GM21360 (cell line): ENCODE results near the gene CD93.

Experiments used
- ATAC-seq: cut with Tn5 transposase; IDR thresholded peaks from one replicate; pipeline ENCODE4 v1.9.1; 2021; ENCODE audit warnings: mild to moderate bottlenecking, moderate library complexity; ENCODE audit not compliant: unreplicated experiment

CD93 gene

DNA sequence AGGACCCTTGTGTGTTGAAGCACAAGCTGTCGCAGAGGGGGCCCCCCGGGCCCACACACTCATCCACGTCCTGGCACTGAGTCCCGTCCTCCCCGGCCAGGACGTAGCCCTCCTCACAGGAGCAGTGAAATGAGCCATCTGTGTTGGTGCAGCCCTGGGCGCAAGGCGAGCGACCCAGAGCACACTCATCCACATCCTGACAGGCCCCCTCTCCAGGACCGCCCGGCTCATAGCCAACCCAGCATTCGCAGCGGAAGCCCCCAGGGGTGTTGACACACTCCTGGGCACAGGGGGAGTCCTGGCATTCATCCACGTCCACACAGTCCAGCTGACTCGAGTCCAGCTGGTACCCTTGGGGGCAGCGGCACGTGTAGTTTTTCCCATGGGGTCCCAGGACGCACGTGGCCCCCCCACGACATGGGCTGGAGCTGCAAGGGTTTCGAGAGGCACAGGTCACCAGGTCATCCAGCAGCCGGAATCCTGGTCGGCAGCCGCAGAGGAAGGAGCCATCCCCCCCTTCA lies 1.2 kb downstream of the CD93 start:
- no peak for ATAC-seq

- ATAC-seq, result no peak
These were observed 1.8 kb downstream of the CD93 start for GRCh38 chr20:23084282-23084844.

DNA sequence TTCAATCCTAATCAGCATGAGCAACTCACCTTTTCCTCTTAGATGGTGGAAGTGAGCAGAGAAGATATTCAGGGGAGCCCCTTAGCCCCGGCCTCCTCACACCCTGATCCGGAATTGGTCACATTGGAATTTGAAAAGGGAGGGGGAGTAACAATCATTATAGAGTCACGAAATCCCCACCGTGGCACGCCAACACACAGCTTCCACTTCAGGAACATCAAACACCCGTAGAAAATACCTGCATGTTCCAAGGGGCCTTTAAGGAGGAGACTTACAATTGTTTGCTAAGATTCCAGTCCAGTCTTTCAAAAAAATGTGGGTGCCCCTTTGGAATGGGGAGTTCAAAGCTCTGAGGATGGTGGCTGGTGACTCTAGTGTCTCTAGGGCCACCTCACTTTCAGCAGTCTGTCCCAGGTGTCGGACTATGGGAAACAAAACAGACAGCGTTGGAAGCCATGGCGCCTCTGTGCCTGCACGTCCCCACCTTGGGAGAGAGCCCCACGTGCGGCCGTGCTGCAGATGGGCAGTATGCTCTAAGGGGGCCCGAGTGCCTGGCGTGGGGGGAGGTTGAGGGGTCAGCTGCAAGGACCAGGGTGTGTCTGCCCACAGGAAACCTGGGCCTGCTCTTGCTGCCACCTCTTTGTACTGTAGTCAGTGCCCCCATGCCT lies 2.4 kb downstream of the CD93 start:
- ATAC-seq, result no peak

DNA sequence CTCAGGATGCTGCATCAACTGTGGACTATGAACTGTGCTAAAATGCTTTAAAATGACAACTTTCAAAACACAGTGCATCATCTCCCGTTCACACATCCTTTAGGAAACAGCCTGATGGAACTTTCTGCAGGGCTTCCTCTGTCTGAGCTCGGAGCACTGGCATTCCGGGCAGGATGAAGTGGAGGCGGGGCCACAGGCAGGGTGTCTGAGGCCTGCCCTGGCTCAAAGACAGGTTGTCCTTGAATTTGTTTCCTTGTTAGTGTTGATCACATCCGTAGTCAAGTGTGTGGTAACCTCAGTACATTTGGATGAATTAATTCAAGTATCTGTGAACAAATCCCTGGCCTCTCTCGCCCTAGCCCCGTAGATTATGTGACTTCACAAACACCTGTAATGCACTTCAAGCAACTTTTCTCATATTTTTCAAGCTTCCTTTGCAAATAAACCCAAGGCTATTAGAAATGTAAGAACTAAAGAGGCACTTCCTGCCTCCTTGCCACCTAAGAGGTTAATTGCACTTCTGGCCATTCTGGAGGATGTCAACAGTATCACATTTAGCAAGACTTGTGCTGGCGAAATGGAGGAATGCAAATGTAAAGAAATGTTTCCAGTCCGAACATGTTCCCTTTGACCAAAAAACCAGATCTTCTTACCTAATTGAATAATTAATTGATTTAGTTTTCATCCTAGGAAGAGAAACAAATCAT lies 3.1 kb downstream of the CD93 start:
- no peak for ATAC-seq

DNA sequence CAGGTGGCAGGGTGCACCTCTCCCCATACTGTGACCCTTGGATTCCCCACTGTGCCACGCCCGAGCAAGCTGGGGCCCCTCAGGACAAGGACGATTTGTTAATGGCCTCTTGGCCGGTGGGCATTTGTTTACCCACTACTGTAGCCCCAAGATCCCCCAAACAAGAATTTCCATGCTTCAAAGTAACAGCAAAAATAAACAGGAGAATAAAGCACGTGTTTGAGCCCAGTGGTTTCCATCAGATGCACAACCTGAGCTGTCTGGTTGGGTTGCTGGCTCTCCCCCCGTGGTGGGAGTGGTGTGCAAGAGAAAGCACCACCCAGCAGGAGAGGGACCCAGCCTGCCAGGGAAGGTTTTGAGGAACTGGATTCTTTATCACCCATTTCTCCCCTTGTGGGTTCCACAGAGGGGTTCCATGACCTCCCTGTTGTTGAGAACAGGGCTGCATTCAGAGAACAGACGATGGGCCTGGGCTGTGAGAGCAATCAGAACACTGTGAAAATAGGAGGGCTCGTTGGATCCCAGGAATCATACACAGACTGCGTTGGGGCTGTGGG lies 4.8 kb downstream of the CD93 start:
- ATAC-seq, result no peak

GRCh38 chr20:23080521-23080920 lies 5.6 kb downstream of the CD93 start:
- no peak for ATAC-seq

DNA sequence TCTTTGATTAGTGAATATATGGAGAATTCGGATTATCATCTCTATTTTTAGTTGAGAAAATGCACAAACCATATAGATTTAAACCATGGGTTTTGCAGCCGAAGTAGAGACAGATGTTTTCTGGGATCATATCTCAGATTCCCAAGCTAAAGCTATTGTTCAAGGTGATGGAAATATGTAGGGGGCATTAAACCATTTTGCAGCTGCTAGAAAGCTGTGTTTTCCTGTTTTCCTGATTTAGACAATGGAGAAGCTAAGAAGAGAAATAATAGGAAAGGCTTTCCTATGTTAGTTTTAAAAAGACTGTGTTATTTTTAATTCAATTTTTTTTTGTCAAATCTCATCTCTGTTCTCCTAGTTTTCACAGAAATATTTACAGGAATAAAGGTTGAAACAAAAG lies 6.2 kb downstream of the CD93 start:
- ATAC-seq, result no peak

DNA sequence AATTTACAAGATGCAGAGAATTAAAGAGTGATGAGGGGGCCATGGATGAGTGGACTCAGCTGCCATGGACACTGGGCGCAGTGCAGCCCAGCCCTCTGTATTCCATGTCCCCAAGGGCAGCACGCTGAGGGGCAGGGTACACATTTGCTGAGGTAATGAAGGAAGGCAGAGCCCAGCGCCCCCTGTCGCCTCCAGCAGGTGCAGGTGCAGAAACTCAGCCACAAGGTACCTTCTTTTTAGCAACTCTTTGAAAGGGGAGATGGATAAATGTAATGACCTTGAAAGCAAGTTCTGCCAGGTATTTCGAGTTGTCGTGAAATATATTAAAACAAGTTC lies 7.1 kb downstream of the CD93 start:
- ATAC-seq, result no peak

GRCh38 chr20:23078351-23079015 lies 7.6 kb downstream of the CD93 start:
- ATAC-seq, result no peak

GRCh38 chr20:23077277-23077676 lies 8.8 kb downstream of the CD93 start:
- no peak for ATAC-seq

GRCh38 chr20:23074052-23074451 lies 12.1 kb downstream of the CD93 start:
- ATAC-seq, result no peak

DNA sequence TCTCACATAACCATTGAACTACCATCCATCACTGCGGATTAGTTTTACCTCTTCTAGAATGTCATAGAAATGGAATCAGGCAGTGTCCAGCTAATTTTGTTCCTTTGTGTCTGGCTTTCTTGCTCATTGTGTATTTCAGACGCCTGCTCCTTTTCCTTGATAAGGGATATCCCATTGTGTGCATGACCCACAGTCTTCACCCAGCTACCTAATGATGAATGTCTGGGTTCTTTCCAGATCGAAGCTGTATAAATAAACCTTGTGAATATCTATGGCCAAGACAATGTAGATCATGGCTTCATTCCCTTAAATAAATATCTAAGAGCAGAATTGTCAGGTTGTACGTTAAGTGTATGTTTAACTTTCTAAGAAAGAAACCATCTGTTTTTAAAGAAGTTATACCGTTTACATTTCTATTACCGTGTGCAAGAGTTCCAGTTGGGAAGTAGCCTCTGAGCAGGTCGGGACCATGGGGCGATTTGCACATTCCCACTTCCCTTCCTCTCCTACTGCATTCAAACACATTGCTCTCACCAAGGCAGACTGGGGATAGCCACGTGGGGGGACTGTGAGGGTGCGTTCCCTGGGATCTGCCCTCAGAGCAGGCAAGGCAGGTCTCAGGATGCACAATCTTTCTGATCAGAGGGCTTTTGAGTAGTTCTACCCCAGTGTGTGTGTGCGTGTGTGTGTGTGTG lies 13.1 kb downstream of the CD93 start:
- ATAC-seq, result no peak

DNA sequence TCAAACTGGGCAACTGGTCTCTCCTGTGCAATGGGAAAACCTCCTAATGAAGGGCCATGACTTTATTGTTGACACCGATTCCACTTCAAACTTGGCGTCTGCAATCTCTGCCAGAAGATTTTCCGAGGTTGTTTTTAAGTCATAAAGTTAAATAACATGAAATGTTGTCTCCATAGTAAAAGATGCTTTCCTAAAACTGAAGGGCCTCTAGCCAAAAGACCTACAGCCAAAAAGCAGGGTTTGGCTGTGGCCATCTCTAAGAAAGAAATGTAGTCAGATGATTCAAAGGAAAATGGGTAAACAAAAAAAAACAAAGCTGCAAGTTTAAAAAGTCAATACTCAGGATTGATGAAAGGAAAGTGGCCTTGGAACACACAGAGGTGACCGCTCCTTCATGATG lies 14.1 kb downstream of the CD93 start:
- ATAC-seq, result no peak

DNA sequence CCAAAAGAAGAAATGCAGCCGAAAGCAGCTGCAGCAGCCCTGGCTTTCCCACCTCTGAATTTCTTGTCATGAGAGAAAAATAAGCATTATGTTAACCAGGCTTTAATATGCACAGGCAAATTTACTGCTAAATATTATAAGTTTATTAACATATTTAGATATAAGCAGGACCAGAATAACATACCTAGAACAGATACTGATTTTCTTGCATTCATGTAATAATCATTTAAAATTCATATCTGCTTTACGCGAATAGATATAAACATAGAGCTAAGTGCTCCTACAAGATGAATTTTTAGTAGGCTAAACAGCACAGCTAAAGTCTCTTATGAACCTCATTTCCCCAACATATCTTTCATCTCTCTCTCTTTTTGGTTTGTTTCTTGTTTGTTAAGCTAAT lies 14.7 kb downstream of the CD93 start:
- no peak for ATAC-seq

DNA sequence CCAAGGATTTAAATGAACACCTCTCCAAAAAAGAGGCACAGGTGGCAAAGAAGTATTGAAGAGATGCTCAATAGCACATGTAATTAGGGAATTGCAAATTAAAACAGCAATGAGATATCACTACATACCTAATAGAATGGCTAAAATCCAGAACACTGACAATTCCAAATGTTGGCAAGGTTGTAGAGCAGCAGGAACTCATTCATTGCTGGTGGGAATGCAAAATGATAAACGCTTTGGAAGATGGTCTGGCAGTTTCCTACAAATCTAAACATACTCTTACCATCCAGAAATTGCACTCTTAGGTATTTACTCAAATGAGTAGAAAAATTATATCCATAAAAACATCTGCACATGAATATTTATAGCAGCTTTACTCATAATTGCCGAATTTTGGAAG lies 17.0 kb downstream of the CD93 start:
- no peak for ATAC-seq

DNA sequence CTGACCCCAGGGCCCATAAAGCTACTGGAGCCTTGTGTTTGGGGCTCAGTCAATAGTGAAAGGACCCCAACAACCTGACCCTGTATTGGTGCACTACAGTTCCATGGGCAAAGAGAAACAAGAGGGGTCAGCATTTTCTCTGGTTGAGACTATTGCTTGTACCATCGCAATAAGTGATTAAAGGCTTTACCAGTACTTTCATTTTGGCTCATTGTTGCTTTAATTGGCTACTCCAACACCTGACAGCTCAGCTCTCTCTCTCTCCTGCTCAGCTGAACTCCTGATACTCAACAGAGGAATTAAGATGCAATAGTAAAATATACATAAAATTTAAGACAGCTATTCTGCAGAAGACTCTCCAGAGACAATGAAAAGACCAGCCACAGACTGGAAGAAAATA lies 17.8 kb downstream of the CD93 start:
- ATAC-seq, result no peak

DNA sequence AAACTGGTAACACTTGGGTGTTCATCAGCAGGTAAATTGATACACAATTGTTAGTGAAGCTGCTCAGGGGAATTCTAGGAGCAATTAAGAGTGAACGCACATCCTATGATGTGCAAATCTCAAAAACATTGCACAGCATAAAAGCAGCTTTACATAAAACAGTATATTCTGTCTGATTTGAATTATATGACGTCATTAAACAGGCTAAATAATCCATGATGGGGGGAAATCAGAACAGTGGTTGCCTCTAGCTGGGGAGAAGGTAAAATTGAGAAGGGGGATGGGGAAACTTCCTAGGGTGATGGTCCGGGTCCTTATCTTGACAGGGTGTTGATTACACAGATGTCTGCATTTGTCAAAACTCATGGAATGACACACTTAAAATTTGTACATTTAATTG lies 19.4 kb downstream of the CD93 start:
- ATAC-seq, result no peak

DNA sequence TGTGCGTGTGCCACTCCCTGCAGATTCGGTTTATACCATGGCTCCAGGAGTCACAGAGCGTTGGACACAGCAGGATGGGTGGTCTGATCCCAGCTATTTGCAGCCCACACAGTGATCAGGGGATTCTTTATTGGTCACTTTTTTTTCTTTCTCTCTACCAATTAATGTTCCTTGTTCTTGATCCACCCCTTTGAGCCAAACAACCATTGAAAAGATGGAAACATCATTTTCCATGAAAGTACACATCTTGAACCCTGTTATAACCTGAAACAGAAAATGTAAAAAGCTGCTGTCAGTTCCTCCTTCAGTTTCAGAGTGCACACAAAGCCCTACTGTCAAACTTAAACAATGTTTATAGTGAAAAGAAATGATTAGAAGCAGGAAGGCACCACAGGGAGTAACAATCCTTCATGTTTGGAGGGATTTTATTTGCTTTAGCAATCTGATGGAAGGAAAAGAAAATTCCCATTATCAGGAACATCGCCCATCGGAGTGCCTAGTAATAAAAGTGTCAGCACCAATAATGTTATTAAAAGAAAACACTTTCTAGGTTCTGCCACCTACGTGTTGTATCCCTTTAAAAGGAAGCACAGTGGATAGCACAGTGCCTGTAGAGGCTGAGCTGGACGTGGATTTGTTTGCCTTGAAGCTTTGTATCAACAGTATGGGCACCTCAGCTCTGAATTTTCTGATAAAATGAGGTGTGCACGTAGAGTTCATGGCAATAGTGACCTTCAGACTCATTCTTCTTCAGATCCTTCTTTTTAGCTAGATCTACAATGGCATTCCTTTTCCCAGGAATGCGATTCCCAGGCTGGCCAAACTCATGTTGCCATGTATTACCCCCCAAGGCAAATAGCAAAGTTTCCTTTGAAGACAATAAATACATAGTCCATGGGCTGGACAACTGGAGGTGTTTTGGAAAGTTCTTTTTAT lies 20.6 kb downstream of the CD93 start:
- ATAC-seq, result no peak

- ATAC-seq, result no peak
These were observed 22.5 kb downstream of the CD93 start for GRCh38 chr20:23063581-23063980.

DNA sequence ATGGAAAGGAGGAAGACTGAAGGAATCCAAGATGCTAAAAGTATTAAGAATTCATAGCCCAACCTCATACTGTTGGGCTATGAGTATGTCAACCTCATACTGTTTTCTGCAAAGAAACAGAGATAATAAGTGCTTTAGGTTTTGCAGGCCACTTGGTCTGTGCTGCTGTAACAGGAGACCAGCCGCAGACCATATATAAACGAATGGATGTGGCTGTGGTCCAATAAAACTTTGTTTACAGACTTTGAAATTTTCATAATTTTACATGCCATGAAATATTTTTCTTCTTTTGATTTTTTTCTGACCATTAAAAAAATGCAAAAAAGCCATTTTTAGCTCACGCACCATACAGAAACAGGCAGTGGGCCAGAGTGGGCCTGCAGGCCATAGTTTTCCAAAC lies 23.0 kb downstream of the CD93 start:
- ATAC-seq, result no peak
